ENCODE measurements around the gene LSM10. TPM values are rescaled to one million over a fixed set of nuclear protein-coding genes. Genes with fewer than 3 reads are reported as not detected.

The LSM10 gene
- total RNA-seq, 1 experiment from 2014 or later, result 42.2 TPM

DNA sequence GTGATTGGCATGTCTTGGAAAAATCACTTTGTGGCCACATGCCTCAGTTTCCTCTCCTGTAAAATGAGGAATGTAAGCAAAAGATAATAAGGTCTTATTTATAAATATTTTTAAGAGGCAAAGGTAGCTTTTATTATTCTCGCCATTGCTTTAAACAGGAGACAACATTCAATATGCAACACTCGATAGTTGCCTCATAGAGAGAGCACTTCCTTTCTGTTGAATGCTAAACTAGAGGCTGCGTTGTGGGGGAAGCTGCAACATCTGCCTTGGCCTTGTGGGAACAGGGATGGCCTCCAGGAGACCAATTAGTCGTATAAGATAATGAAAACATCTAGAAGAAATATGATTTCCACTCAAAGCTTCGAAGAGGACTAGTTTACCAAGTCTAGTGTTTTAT, 49.0 kb upstream of the LSM10 start:
- Histone ChIP-seq H3K79me1 (ENCODE audit: insufficient read depth, low read depth, low read length, poor library complexity, severe bottlenecking) (no peaks in the 10 kb centered on the region), H3K18ac (ENCODE audit: insufficient read length, low read depth, low read length) (no peak overlapping the region), H3K4me1 (ENCODE audit: insufficient read depth, low read length) (no peaks in the 10 kb centered on the region), H2BK15ac (ENCODE audit: low read depth, low read length) (no peak overlapping the region), H2BK12ac (ENCODE audit: insufficient read length, low read depth, low read length) (no peak overlapping the region), H3T11ph (ENCODE audit: low read length) (no peak overlapping the region), H3K9ac (ENCODE audit: extremely low read depth, insufficient read length, low read length) (no peak overlapping the region), H3K23ac (ENCODE audit: insufficient read length, low read depth, low read length) (no peak overlapping the region), H3K14ac (ENCODE audit: insufficient read depth, low read length) (no peak overlapping the region), H3K23me2 (ENCODE audit: insufficient read length, low read depth, low read length, poor library complexity, severe bottlenecking) (peaks cover 9% of the 10 kb centered on the region), H3K9me3 (ENCODE audit: control insufficient read depth, low read depth, low read length) (no peaks in the 10 kb centered on the region), H4K91ac (ENCODE audit: insufficient read length, low read depth, low read length) (no peak overlapping the region), H3K27ac (ENCODE audit: insufficient read length, low read depth, low read length) (no peak overlapping the region), H3K56ac (ENCODE audit: insufficient read length, low read depth, low read length) (no peak overlapping the region), H2BK120ac (ENCODE audit: low read depth, low read length, poor library complexity, severe bottlenecking) (no peak overlapping the region), H3K27me3 (ENCODE audit: insufficient read depth, low read length) (no peaks in the 10 kb centered on the region), H2BK5ac (ENCODE audit: insufficient read length, low read length) (no peak overlapping the region), H2BK20ac (ENCODE audit: low read depth, low read length, poor library complexity, severe bottlenecking) (no peak overlapping the region), H4K8ac (replicated peaks; ENCODE audit: insufficient read length, low read depth, low read length) (no peak overlapping the region), H4K20me1 (ENCODE audit: control insufficient read depth, insufficient read depth, insufficient read length) (no peaks in the 10 kb centered on the region), H2AK5ac (ENCODE audit: insufficient read length, low read length) (no peak overlapping the region), H4K5ac (ENCODE audit: insufficient read length, low read depth, low read length) (no peak overlapping the region), H3K4ac (ENCODE audit: low read depth, low read length) (no peak overlapping the region), H3K4me2 (ENCODE audit: insufficient read depth, insufficient read length, low read length) (no peak overlapping the region), H3K79me2 (ENCODE audit: insufficient read depth, low read length) (no peaks in the 10 kb centered on the region), H2AFZ (ENCODE audit: low read length) (no peak overlapping the region)
- WGBS (ENCODE audit: extremely low coverage, insufficient read length, low lambda C conversion rate), result no CpG with 5 or more reads among the region's 5 CpGs
- DNase-seq, result no peak
- Mint-ChIP-seq H3K4me3 (no peak overlapping the region), H3K4me1 (peaks cover 10 to 18% of the 10 kb centered on the region in 2 experiments), H3K27me3 (ENCODE audit: low read depth) (peaks cover 1% of the 10 kb centered on the region; the same call in 1 of the 2 replicates), H3K9me3 (no peaks in the 10 kb centered on the region; a peak in 1 of 5 replicates), H3K27ac (no peak overlapping the region), H3K36me3 (ENCODE audit: insufficient read depth in 1 of 3, low read depth in 3 of 3) (no peaks in the 10 kb centered on the region)
- TF ChIP-seq, protein P1, sequence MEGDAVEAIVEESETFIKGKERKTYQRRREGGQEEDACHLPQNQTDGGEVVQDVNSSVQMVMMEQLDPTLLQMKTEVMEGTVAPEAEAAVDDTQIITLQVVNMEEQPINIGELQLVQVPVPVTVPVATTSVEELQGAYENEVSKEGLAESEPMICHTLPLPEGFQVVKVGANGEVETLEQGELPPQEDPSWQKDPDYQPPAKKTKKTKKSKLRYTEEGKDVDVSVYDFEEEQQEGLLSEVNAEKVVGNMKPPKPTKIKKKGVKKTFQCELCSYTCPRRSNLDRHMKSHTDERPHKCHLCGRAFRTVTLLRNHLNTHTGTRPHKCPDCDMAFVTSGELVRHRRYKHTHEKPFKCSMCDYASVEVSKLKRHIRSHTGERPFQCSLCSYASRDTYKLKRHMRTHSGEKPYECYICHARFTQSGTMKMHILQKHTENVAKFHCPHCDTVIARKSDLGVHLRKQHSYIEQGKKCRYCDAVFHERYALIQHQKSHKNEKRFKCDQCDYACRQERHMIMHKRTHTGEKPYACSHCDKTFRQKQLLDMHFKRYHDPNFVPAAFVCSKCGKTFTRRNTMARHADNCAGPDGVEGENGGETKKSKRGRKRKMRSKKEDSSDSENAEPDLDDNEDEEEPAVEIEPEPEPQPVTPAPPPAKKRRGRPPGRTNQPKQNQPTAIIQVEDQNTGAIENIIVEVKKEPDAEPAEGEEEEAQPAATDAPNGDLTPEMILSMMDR (conservative IDR thresholded peaks at IDR 0.05), result no peak
